ENCODE data around the gene ZC3H18.

ZC3H18 gene

DNA sequence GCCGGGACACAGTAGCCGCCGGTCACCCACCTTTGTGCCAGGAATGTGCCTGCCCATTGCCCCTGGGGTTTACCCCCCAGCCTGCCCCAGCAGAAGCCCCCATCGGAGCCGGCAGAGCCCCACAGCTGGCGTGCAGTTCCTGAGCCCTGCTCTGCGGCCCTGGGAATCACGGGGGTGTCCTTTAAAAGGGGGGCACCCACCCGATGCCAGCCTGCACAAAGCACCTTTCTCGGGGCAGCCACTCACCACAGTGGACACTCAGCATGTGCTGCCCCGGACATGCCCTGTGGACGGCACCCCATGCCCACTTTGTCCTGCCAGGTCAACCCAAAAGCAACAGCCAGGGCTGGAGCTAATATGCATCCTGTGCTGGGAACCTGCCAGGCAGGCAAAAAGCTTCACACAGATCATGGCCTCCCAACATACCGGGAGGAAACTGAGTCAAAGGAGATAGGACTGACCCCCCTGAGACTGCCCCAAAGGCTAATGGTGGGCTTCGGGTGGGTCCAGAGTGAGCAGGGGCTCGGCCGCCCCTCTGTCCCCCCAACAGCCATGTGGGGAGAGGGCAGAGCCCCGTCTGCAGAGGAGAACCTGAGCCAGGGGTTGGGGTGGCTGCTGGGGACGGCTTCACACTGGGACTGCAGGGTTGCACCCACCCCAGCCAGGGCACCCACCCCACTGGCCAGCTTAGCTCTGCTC, 45.8 kb upstream of the ZC3H18 start:
- Histone ChIP-seq H3K4me1 (ENCODE audit: low read depth, poor library complexity, severe bottlenecking) (no peaks in the 10 kb centered on the region), H3K27ac (no peak overlapping the region), H3K4me2 (no peak overlapping the region), H3K9ac (no peak overlapping the region), H3K27me3 (ENCODE audit: insufficient read depth, low read depth) (peaks cover 65% of the 10 kb centered on the region), H3K4me3 (IDR thresholded peaks at IDR 0.05; ENCODE audit: insufficient read depth, low read depth, low read length) (no peak overlapping the region), H2AFZ (ENCODE audit: low read depth) (no peak overlapping the region), H3K36me3 (ENCODE audit: insufficient read depth) (no peaks in the 10 kb centered on the region), H3K79me2 (ENCODE audit: insufficient read depth, low read depth) (no peaks in the 10 kb centered on the region), H4K20me1 (ENCODE audit: insufficient read depth) (no peaks in the 10 kb centered on the region)
- TF ChIP-seq, protein P1, sequence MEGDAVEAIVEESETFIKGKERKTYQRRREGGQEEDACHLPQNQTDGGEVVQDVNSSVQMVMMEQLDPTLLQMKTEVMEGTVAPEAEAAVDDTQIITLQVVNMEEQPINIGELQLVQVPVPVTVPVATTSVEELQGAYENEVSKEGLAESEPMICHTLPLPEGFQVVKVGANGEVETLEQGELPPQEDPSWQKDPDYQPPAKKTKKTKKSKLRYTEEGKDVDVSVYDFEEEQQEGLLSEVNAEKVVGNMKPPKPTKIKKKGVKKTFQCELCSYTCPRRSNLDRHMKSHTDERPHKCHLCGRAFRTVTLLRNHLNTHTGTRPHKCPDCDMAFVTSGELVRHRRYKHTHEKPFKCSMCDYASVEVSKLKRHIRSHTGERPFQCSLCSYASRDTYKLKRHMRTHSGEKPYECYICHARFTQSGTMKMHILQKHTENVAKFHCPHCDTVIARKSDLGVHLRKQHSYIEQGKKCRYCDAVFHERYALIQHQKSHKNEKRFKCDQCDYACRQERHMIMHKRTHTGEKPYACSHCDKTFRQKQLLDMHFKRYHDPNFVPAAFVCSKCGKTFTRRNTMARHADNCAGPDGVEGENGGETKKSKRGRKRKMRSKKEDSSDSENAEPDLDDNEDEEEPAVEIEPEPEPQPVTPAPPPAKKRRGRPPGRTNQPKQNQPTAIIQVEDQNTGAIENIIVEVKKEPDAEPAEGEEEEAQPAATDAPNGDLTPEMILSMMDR (conservative IDR thresholded peaks at IDR 0.05; ENCODE audit: low read depth, low read length): no peak

DNA sequence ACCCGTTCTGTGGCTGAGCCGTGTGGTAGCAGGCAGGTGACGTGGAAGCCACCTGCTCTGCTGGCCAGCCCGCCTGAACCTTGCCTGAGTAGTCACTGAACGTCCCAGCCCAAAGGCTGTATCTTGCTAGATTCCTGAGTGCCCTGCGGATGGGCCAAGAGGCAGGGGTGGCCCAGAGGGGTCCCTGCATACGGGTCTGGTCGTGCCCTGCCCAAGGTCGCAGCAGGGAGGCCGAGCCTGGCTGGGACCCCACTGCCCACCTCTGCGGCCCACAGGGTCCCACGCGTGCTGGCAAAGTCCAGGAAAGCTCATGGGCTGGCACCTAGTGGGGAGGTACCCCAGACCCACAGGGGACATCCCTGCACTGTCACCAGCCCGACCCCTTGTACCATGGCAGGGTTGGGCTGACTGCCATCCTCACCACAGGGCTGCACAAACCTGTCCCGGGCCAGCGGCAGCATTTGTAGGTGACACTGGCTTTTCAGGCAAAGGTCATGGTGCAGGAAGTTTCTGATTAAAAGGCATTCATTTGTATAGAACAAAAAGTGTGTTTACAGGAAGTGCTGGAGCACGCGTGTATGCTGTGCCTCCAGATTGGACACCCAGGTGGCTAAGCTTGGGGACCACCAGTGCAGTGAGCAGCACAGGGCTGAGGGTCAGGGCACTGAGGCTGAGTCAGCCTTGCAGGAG, 45.1 kb upstream of the ZC3H18 start:
- Histone ChIP-seq H3K4me3 (IDR thresholded peaks at IDR 0.05; ENCODE audit: insufficient read depth, low read depth, low read length) (no peak overlapping the region), H2AFZ (ENCODE audit: low read depth) (no peak overlapping the region), H3K36me3 (ENCODE audit: insufficient read depth) (no peaks in the 10 kb centered on the region), H3K79me2 (ENCODE audit: insufficient read depth, low read depth) (no peaks in the 10 kb centered on the region), H3K4me1 (ENCODE audit: low read depth, poor library complexity, severe bottlenecking) (no peaks in the 10 kb centered on the region), H3K27ac (no peak overlapping the region), H4K20me1 (ENCODE audit: insufficient read depth) (no peaks in the 10 kb centered on the region), H3K9ac (no peak overlapping the region), H3K27me3 (ENCODE audit: insufficient read depth, low read depth) (peaks cover 69% of the 10 kb centered on the region), H3K4me2 (no peak overlapping the region)
- TF ChIP-seq, protein P1 (conservative IDR thresholded peaks at IDR 0.05; ENCODE audit: low read depth, low read length): no peak

DNA sequence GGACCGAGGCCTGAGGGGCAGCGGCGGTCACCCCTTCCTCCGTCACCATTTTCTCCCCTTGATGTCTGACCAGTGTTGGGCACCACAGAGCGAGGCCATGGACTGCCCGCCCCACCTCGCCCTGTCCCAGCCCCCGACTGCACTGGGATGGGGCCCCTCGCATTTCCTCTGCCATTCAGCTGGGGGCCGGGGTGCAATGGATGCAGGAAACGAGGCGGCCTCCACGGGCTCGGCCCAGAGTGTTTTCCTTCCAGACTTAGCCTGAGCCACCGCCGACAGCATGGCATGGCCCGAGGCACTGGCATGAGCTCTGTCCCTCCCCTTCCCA, 44.6 kb upstream of the ZC3H18 start:
- TF ChIP-seq, protein P1 (conservative IDR thresholded peaks at IDR 0.05; ENCODE audit: low read depth, low read length): no peak
- Histone ChIP-seq H3K4me3 (IDR thresholded peaks at IDR 0.05; ENCODE audit: insufficient read depth, low read depth, low read length) (no peak overlapping the region), H2AFZ (ENCODE audit: low read depth) (no peak overlapping the region), H3K36me3 (ENCODE audit: insufficient read depth) (no peaks in the 10 kb centered on the region), H3K4me1 (ENCODE audit: low read depth, poor library complexity, severe bottlenecking) (no peaks in the 10 kb centered on the region), H3K27me3 (ENCODE audit: insufficient read depth, low read depth) (peaks cover 74% of the 10 kb centered on the region), H4K20me1 (ENCODE audit: insufficient read depth) (no peaks in the 10 kb centered on the region), H3K9ac (no peak overlapping the region), H3K27ac (no peak overlapping the region), H3K4me2 (no peak overlapping the region), H3K79me2 (ENCODE audit: insufficient read depth, low read depth) (no peaks in the 10 kb centered on the region)

DNA sequence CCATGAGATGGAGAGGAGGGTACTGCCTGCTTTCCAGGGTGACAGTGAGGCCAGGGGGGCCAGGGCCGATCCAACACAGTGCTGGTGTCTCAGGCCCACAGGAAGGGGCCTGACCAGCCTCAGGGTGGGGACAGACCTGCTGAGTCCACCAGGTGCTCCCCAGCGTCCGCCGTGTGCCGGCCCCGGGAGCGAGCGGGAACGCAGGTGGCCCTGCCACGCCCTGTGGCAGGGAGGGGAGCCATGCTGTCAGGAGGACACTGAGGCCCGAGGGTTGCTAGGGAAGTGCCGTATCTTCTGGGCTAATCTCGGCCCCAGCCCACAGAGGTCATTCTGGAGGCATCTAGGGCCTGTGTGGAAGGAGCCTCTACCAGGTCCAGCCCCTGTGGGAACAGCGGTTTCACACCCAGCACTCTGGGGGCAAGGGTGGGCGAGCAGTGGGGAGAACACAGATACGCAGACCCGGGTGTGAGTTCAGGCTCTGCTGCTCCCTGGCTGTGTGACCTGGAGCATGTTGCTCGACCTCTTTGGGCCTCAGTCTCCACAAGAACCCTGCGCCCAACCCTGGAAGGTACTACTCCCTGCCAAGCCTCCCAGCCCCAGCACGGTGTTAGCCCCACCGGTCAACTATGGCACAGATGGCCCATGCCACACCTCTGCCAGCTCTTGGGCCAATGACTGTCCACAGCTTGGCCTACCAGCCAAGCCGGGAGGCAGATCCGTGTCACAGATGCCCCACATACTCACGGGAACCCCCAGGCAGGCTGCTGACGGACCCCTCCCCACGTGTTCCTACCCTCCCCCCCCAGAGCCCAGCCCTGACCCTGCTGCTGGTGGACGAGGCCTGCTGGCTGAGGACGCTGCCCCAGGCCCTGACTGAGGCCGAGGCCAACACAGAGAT, 43.9 kb upstream of the ZC3H18 start:
- no peak overlapping the region for H3K27ac ChIP-seq
- no peak overlapping the region for H3K9ac ChIP-seq
- H3K4me1 ChIP-seq (ENCODE audit: low read depth, poor library complexity, severe bottlenecking): no peaks in the 10 kb centered on the region
- no peaks in the 10 kb centered on the region for H3K79me2 ChIP-seq (ENCODE audit: insufficient read depth, low read depth)
- H3K27me3 ChIP-seq (ENCODE audit: insufficient read depth, low read depth): peaks cover 76% of the 10 kb centered on the region
- no peaks in the 10 kb centered on the region for H3K36me3 ChIP-seq (ENCODE audit: insufficient read depth)
- TF ChIP-seq, protein P1 (conservative IDR thresholded peaks at IDR 0.05; ENCODE audit: low read depth, low read length): no peak
- no peak overlapping the region for H3K4me2 ChIP-seq
- no peak overlapping the region for H3K4me3 ChIP-seq (IDR thresholded peaks at IDR 0.05; ENCODE audit: insufficient read depth, low read depth, low read length)
- H4K20me1 ChIP-seq (ENCODE audit: insufficient read depth): no peaks in the 10 kb centered on the region
- no peak overlapping the region for H2AFZ ChIP-seq (ENCODE audit: low read depth)

All from KMS-11 (cell line).